Fibroblast of villous mesenchyme (primary cell): Measurements from ENCODE around the gene ADAMTSL2. TPM values are rescaled to one million over a fixed set of nuclear protein-coding genes. Genes with fewer than 3 reads are reported as not detected.

Experiments
- DNase-seq: peaks from one replicate; pipeline ENCODE4 v3.0.0-alpha.2; 2010; ENCODE audit warnings: low read depth
- H3K4me3 ChIP-seq: 2 replicates; pipeline ENCODE4 v1.5.1; 2011; ENCODE audit warnings: low read depth, mild to moderate bottlenecking, low read length
- total RNA-seq: library from RNA; depleted of rRNA; stranded (reverse); fragments of >200 nt; gene quantifications from 2 replicates; pipeline ENCODE4 v1.2.3, GENCODE V29; 2012
- TF ChIP-seq, protein P1 (sequence below): IDR thresholded peaks from 2 replicates; pipeline ENCODE4 v1.5.1; 2012; ENCODE audit warnings: low read depth, mild to moderate bottlenecking, low read length; ENCODE audit not compliant: insufficient read depth

The ADAMTSL2 gene
- total RNA-seq, 1 donor: under 0.01 TPM

DNA sequence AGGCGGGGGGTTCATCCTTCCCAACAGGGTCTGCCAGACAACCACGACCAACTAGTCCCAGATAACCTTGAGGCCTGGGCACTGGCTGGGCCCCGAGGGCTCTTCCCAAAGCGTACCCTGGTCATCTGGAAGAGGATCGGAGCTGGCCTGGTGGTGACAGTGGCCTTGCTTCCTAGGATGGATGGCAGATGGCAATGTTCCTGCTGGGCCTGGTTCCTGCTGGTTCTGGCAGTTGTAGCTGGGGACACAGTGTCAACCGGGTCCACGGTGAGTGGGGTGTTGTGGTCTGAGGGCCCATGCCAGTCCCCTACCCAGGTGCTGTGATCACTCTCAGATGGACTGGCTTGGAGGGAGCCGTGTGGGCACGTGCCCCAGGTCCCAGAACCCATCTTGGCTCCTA, 2.0 kb downstream of the ADAMTSL2 start:
- H3K4me3 ChIP-seq: no peak overlapping the region

DNA sequence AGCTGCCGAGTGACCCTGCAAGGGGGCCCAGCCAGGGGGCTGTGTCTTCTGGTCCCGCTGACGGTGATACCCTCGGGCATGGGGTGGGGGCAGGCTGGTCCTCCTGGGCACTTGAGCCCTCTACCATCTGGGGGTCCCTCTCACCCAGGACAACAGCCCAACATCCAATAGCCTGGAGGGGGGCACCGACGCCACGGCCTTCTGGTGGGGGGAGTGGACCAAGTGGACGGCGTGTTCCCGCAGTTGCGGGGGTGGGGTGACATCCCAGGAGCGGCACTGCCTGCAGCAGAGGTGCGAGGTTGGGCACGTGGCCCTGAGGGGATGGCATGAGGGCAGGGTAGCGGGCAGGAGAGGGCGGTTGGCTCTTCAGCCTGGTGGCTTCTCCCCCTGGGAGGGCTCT, 2.8 kb downstream of the ADAMTSL2 start:
- no peak for DNase-seq
- no peak overlapping the region for H3K4me3 ChIP-seq
- TF ChIP-seq, protein P1, sequence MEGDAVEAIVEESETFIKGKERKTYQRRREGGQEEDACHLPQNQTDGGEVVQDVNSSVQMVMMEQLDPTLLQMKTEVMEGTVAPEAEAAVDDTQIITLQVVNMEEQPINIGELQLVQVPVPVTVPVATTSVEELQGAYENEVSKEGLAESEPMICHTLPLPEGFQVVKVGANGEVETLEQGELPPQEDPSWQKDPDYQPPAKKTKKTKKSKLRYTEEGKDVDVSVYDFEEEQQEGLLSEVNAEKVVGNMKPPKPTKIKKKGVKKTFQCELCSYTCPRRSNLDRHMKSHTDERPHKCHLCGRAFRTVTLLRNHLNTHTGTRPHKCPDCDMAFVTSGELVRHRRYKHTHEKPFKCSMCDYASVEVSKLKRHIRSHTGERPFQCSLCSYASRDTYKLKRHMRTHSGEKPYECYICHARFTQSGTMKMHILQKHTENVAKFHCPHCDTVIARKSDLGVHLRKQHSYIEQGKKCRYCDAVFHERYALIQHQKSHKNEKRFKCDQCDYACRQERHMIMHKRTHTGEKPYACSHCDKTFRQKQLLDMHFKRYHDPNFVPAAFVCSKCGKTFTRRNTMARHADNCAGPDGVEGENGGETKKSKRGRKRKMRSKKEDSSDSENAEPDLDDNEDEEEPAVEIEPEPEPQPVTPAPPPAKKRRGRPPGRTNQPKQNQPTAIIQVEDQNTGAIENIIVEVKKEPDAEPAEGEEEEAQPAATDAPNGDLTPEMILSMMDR: no peak

More for the DNA sequence above, 2.0 kb downstream of the ADAMTSL2 start:
- DNase-seq: no peak
- TF ChIP-seq, protein P1: no peak

DNA sequence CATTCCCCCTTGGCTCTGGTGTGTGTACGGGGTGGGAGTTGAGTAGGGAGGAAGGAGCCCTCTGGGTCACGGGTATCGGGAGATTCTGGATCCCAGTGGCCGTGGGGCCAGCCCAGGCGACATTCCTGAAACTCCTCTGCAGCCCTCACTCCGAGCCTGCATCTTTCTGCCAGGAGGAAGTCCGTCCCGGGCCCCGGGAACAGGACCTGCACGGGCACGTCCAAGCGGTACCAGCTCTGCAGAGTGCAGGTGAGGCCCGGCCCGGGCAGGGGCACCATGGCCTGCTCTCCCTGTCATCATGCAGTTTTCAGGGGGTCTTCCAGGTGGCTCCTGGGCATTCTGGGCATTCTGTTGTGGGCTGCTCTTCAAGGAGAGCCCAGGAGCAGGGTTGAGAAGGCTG, 3.7 kb downstream of the ADAMTSL2 start:
- TF ChIP-seq, protein P1: no peak
- no peak for DNase-seq
- H3K4me3 ChIP-seq: no peak overlapping the region

DNA sequence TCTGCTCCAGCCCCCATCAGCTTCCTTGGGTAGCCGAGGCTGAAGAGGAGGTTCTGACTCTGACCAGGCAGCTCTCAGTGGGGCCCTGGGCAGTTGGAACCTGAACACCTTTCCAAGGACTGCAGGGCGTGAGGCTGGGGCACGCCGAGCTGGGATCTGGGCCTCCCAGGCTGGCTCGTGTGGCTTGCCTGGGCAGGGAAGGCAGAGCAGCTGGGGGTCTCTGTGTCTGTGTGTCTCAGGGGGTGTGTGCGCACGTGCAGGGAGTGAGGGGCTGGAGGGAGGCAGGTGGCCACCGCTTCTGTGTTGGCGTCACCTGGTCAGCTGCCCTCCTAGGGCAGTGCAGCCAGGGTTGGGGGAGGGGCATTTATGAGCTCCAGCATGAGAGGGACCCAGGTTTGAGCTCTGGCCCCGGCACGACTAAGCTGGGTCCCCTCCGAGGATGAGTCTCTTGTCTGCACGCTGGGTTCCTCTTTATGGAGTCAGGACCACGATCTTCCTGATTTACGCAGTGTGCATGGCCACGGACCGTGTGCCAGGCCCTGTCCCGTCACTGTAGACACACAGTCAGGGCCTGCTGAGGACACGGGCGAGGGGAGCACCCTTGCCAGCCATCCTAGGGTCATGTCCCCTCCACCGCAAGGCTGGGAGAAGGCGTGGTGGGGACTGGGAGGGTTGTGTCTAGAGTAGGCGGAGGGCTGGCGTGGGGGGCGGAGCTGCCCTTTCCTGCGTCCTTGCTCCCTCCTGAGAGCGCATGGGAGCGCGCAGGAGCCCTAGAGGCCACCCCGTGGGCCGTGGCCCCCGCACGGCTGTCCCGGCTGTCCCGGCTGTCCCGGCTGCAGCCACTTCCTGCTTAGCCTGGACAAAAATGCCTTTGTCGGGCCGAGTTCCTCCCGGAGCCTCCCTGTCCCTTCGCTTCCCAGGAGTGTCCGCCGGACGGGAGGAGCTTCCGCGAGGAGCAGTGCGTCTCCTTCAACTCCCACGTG, 4.6 kb downstream of the ADAMTSL2 start:
- TF ChIP-seq, protein P1: no peak
- peak; percentile 22 for DNase-seq
- peak overlapping the region; percentile 23 for H3K4me3 ChIP-seq

DNA sequence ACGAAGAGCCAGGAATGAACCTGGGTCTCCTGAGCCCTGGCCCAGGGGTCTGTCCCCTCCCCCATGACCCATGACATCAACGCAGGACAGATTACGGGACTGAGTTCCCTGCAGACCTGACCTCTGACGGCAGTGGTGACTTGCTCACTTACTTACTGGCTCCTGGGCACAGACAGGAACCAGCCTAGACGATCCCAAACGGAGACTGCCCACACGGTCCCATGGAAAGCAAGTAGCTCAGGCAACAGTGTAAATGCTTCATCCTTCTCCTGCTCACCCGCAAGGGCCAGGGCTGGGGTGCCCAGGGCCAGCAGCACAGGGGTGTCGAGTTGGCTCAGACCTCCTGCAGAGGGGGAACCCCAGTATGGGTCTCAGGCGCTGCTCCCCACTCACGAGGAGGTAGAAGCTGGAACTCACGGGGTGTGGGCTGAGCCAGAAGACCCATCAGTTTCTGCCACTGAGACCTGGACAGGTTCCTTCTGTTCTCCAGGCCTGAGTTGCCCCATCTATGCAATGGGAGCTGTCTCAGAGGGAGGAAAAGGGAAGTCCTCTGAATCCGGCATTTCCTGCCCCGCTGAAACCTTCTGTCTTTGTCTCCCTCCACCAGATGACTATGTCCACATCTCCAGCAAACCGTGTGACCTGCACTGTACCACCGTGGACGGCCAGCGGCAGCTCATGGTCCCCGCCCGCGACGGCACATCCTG, 5.6 kb downstream of the ADAMTSL2 start:
- H3K4me3 ChIP-seq: no peak overlapping the region
- TF ChIP-seq, protein P1: no peak

DNA sequence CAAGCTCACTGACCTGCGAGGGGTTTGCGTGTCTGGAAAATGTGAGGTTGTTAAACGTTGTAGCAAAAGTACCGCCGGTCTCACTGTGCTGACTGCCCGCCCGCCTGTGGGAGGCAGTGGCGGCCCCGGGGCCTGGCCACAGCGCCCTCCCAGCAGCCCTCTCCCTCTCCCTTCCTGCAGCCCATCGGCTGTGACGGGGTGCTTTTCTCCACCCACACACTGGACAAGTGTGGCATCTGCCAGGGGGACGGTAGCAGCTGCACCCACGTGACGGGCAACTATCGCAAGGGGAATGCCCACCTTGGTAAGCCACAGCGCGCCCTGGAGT, 6.2 kb downstream of the ADAMTSL2 start:
- TF ChIP-seq, protein P1: no peak
- H3K4me3 ChIP-seq: no peak overlapping the region
- no peak for DNase-seq

More for the DNA sequence above, 5.6 kb downstream of the ADAMTSL2 start:
- no peak for DNase-seq
